ENCODE data around the gene CYLD. TPM values are rescaled to one million over a fixed set of nuclear protein-coding genes. Genes with fewer than 3 reads are reported as not detected.

The CYLD gene
- total and polyA plus RNA-seq, 4 donors, result 15.3 to 90.5 (median 26.0) TPM

DNA sequence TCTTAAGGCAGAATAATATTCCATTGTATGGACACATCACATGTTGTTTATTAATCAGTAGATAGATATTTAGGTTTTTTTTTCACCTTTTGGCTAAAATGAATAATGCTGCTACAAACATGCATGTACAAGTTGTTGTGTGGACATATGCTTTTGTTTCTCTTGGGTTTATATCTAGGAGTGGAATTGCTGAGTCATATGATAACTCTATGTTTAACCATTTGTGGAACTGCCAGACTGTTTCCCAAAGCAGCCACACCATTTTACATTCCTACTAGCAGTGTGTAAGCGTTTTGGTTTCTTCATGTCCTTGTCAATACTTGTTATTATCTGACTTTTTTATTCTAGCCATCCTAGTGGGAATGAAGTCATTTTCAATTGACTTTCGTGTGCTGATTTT is 21.3 kb downstream of the CYLD start:
- TF ChIP-seq CTCF (IDR thresholded peaks at IDR 0.05; ENCODE audit: control extremely low read depth, extremely low read depth), result no peak

DNA sequence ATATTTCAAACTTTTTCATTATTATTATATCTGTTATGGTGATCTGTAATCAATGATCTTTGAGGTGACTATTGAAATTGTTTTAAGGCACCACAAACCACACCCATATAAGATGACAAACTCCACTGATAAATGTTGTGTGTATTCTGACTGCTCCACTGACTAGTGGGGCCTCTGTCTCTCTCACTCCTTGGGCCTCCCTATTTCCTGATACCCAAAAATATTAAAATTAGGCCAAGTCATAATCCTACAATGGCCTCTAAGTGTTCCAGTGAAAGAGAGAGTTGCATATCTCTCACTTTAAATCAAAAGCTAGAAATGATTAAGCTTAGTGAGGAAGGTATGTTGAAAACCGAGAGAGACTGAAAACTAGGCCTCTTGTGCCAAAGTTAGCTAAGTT is 23.4 kb downstream of the CYLD start:
- Histone ChIP-seq H3K27ac (ENCODE audit: low read depth in 1 of 2, low read length in 1 of 2) (no peak overlapping the region), H3K9me3 (ENCODE audit: control insufficient read depth in 4 of 4, insufficient read depth in 3 of 4, low read length in 3 of 4) (peaks cover 0 to 3% (median under 1%) of the 10 kb centered on the region in 4 donors), H3K4me1 (ENCODE audit: control insufficient read depth in 5 of 5, insufficient read depth in 5 of 5, low read length in 5 of 5) (peaks cover 0 to 2% (median 0%) of the 10 kb centered on the region in 5 donors), H3K36me3 (ENCODE audit: control insufficient read depth in 4 of 4, insufficient read depth in 4 of 4, low read length in 4 of 4) (peaks cover 0 to 17% (median 7%) of the 10 kb centered on the region in 4 donors), H3K9ac (ENCODE audit: insufficient read depth in 1 of 2, low read length in 2 of 2) (no peak overlapping the region), H3K4me3 (no peak overlapping the region), H3K27me3 (ENCODE audit: control insufficient read depth in 3 of 3, insufficient read depth in 3 of 3, low read length in 2 of 3) (no peaks in the 10 kb centered on the region)
- TF ChIP-seq CTCF (IDR thresholded peaks at IDR 0.05; ENCODE audit: control extremely low read depth, extremely low read depth), result no peak
- 95 to 96% methylated on average over 1 of the region's 1 CpG for WGBS, 2 donors
- no peak for DNase-seq
- no peak for ATAC-seq (ENCODE audit: insufficient read depth, low FRiP score)

More for the DNA sequence above, 21.3 kb downstream of the CYLD start:
- Histone ChIP-seq H3K4me3 (no peak overlapping the region), H3K9me3 (ENCODE audit: control insufficient read depth in 4 of 4, insufficient read depth in 3 of 4, low read length in 3 of 4) (peaks cover 0 to 3% (median under 1%) of the 10 kb centered on the region in 4 donors), H3K27me3 (ENCODE audit: control insufficient read depth in 3 of 3, insufficient read depth in 3 of 3, low read length in 2 of 3) (no peaks in the 10 kb centered on the region), H3K27ac (ENCODE audit: low read depth in 1 of 2, low read length in 1 of 2) (no peak overlapping the region), H3K36me3 (ENCODE audit: control insufficient read depth in 4 of 4, insufficient read depth in 4 of 4, low read length in 4 of 4) (peaks cover 0 to 14% (median 8%) of the 10 kb centered on the region in 4 donors), H3K9ac (ENCODE audit: insufficient read depth in 1 of 2, low read length in 2 of 2) (no peak overlapping the region), H3K4me1 (ENCODE audit: control insufficient read depth in 5 of 5, insufficient read depth in 5 of 5, low read length in 5 of 5) (peaks cover 0 to 2% (median 0%) of the 10 kb centered on the region in 5 donors)
- DNase-seq (no peak), ATAC-seq (ENCODE audit: insufficient read depth, low FRiP score) (no peak)
- WGBS, 2 donors, result 94 to 97% methylated on average over 2 of the region's 2 CpGs

GRCh38 chr16:50765861-50766260 is 24.0 kb downstream of the CYLD start:
- WGBS, 2 donors, result 90 to 100% methylated on average over 1 of the region's 1 CpG
- H3K9ac ChIP-seq (ENCODE audit: insufficient read depth in 1 of 2, low read length in 2 of 2), result no peak overlapping the region
- DNase-seq (no peak), ATAC-seq (ENCODE audit: insufficient read depth, low FRiP score) (no peak)
- peaks cover 0 to 17% (median 7%) of the 10 kb centered on the region in 4 donors for H3K36me3 ChIP-seq (ENCODE audit: control insufficient read depth in 4 of 4, insufficient read depth in 4 of 4, low read length in 4 of 4)
- no peak overlapping the region for H3K4me3 ChIP-seq
- H3K9me3 ChIP-seq (ENCODE audit: control insufficient read depth in 4 of 4, insufficient read depth in 3 of 4, low read length in 3 of 4), result peaks cover 0 to 3% (median under 1%) of the 10 kb centered on the region in 4 donors
- no peaks in the 10 kb centered on the region for H3K27me3 ChIP-seq (ENCODE audit: control insufficient read depth in 3 of 3, insufficient read depth in 3 of 3, low read length in 2 of 3)
- no peak overlapping the region for H3K27ac ChIP-seq (ENCODE audit: low read depth in 1 of 2, low read length in 1 of 2)
- TF ChIP-seq CTCF (IDR thresholded peaks at IDR 0.05; ENCODE audit: control extremely low read depth, extremely low read depth), result no peak
- peaks cover 0 to 2% (median 0%) of the 10 kb centered on the region in 5 donors for H3K4me1 ChIP-seq (ENCODE audit: control insufficient read depth in 5 of 5, insufficient read depth in 5 of 5, low read length in 5 of 5)

GRCh38 chr16:50767197-50767596 is 25.3 kb downstream of the CYLD start:
- WGBS, 2 donors, result 91 to 94% methylated on average over 2 of the region's 2 CpGs

More at GRCh38 chr16:50767197-50767596, 25.3 kb downstream of the CYLD start:
- Histone ChIP-seq H3K9ac (ENCODE audit: insufficient read depth in 1 of 2, low read length in 2 of 2) (no peak overlapping the region), H3K36me3 (ENCODE audit: control insufficient read depth in 4 of 4, insufficient read depth in 4 of 4, low read length in 4 of 4) (peaks cover 0 to 20% (median 7%) of the 10 kb centered on the region in 4 donors), H3K27ac (ENCODE audit: low read depth in 1 of 2, low read length in 1 of 2) (no peak overlapping the region), H3K4me3 (no peak overlapping the region), H3K4me1 (ENCODE audit: control insufficient read depth in 5 of 5, insufficient read depth in 5 of 5, low read length in 5 of 5) (no peaks in the 10 kb centered on the region), H3K27me3 (ENCODE audit: control insufficient read depth in 3 of 3, insufficient read depth in 3 of 3, low read length in 2 of 3) (no peaks in the 10 kb centered on the region), H3K9me3 (ENCODE audit: control insufficient read depth in 4 of 4, insufficient read depth in 3 of 4, low read length in 3 of 4) (peaks cover 0 to 3% (median under 1%) of the 10 kb centered on the region in 4 donors)
- ATAC-seq (ENCODE audit: insufficient read depth, low FRiP score) (no peak), DNase-seq (no peak)
- no peak for TF ChIP-seq CTCF (IDR thresholded peaks at IDR 0.05; ENCODE audit: control extremely low read depth, extremely low read depth)

Data from lung (tissue), 12 donors.